Naive thymus-derived CD4-positive, alpha-beta T cell (primary cell): ENCODE results near the gene SH3TC1. TPM values are rescaled to one million over a fixed set of nuclear protein-coding genes. Genes with fewer than 3 reads are reported as not detected.

Source experiments
- ATAC-seq: fragments of 150-1000 bp; cut with Tn5 transposase; 2 replicates; pipeline ENCODE4 v1.10.0; 2021; ENCODE audit warnings: mild to moderate bottlenecking, moderate library complexity
- CTCF ChIA-PET: fragments of 350-600 bp; sonication (Branson Sonifier 250); formaldehyde crosslinking; loops from one replicate; lab custom pipeline; 2021; ENCODE audit warnings: antibody characterized with exemption; lab: Charles Lee
- POLR2A ChIA-PET: fragments of 350-600 bp; sonication (Branson Sonifier 250); formaldehyde crosslinking; loops from one replicate; lab custom pipeline; 2021; ENCODE audit warnings: antibody characterized with exemption, inconsistent platforms; lab: Charles Lee
- DNase-seq, 9 donors: peaks; one replicate each; pipeline versions ENCODE4 v3.0.0 to v3.0.0-alpha.2; 2020 to 2022; ENCODE audit warnings: mixed read lengths in 1 of 9
- H3K27ac ChIP-seq: one replicate; pipeline ENCODE4 v1.7.0; 2013; ENCODE audit warnings: mild to moderate bottlenecking, low read depth, low read length, moderate library complexity
- H3K27me3 ChIP-seq, 2 donors: one replicate each; pipeline ENCODE4 v1.7.0; 2013; ENCODE audit warnings: low read length in 2 of 2, mild to moderate bottlenecking in 2 of 2, moderate library complexity in 2 of 2; ENCODE audit not compliant: control insufficient read depth in 2 of 2, insufficient read depth in 2 of 2
- H3K36me3 ChIP-seq, 3 experiments: 1 replicate in 2 of 3; 2 replicates in 1 of 3; pipeline ENCODE4 v1.7.0; 2013; ENCODE audit warnings: low read length in 3 of 3, mild to moderate bottlenecking in 3 of 3, moderate library complexity in 1 of 3; ENCODE audit not compliant: insufficient read depth in 3 of 3, control insufficient read depth in 2 of 3
- H3K4me1 ChIP-seq, 2 donors: one replicate each; pipeline ENCODE4 v1.7.0; 2013; ENCODE audit warnings: low read length in 2 of 2, mild to moderate bottlenecking in 2 of 2, moderate library complexity in 1 of 2; ENCODE audit not compliant: control insufficient read depth in 2 of 2, insufficient read depth in 2 of 2
- H3K4me3 ChIP-seq: 2 replicates; pipeline ENCODE4 v1.7.0; 2013; ENCODE audit warnings: mild to moderate bottlenecking, low read length
- H3K9me3 ChIP-seq, 3 experiments: 1 replicate in 2 of 3; 2 replicates in 1 of 3; pipeline ENCODE4 v1.7.0; 2013; ENCODE audit warnings: low read length in 3 of 3; ENCODE audit not compliant: control insufficient read depth in 2 of 3
- H3K27ac Mint-ChIP-seq, 9 donors: one replicate each; pipeline ENCODE4 v1.8.0; 2020 to 2022; ENCODE audit warnings: mixed read lengths in 9 of 9, mild to moderate bottlenecking in 8 of 9, moderate library complexity in 5 of 9, inconsistent platforms in 2 of 9
- H3K27me3 Mint-ChIP-seq, 5 donors: one replicate each; pipeline ENCODE4 v1.8.0; 2021 to 2022; ENCODE audit warnings: mixed read lengths in 5 of 5, mild to moderate bottlenecking in 1 of 5
- H3K36me3 Mint-ChIP-seq, 5 donors: one replicate each; pipeline ENCODE4 v1.8.0; 2020 to 2022; ENCODE audit warnings: mixed read lengths in 5 of 5, mild to moderate bottlenecking in 3 of 5, inconsistent platforms in 1 of 5
- H3K4me1 Mint-ChIP-seq, 7 donors: one replicate each; pipeline ENCODE4 v1.8.0; 2020 to 2022; ENCODE audit warnings: mixed read lengths in 7 of 7, mild to moderate bottlenecking in 3 of 7, inconsistent platforms in 1 of 7
- H3K4me3 Mint-ChIP-seq, 10 donors: one replicate each; pipeline ENCODE4 v1.8.0; 2020 to 2022; ENCODE audit warnings: mild to moderate bottlenecking in 10 of 10, mixed read lengths in 10 of 10, moderate library complexity in 6 of 10, inconsistent platforms in 2 of 10
- H3K9me3 Mint-ChIP-seq, 11 donors: one replicate each; pipeline ENCODE4 v1.8.0; 2020 to 2022; ENCODE audit warnings: mixed read lengths in 11 of 11, mild to moderate bottlenecking in 4 of 11, inconsistent platforms in 1 of 11, moderate library complexity in 1 of 11
- intact Hi-C, 2 donors: fragments of 100-400 bp; cut with micrococcal nuclease; formaldehyde crosslinking; loops; one replicate each; pipeline ENCODE4 v1.15.1; 2023
- polyA plus RNA-seq, 2 donors: library from polyadenylated mRNA; unstranded; fragments of 300-500 nt; fragmentation: Illumina TruSeq; gene quantifications; one replicate each; pipeline ENCODE4 v1.2.3, GENCODE V29; 2021
- total RNA-seq, 6 experiments: library from RNA in 5 of 6; stranded (reverse) in 5 of 6; gene quantifications; 1 replicate in 5 of 6; 2 replicates in 1 of 6; pipeline ENCODE4 v1.2.3 and lab custom pipeline; 2021 to 2026

The SH3TC1 gene
- total and polyA plus RNA-seq, 7 experiments from 2014 or later, result 6.5 to 120 (median 34.9) TPM

- CTCF ChIA-PET, result no interaction called here
- Mint-ChIP-seq H3K36me3 (peaks cover 0 to 7% (median 3%) of the 10 kb centered on the region in 5 donors), H3K4me1 (peaks cover 22 to 50% (median 46%) of the 10 kb centered on the region in 7 donors), H3K4me3 (no peak overlapping the region), H3K27me3 (no peaks in the 10 kb centered on the region), H3K9me3 (no peaks in the 10 kb centered on the region), H3K27ac (peak overlapping the region in 2 of 9 donors; percentile 5 to 36)
- DNase-seq (no peak), ATAC-seq (no peak)
- no peak overlapping the region for H3K4me3 ChIP-seq
- no peaks in the 10 kb centered on the region for H3K27me3 ChIP-seq
- H3K27ac ChIP-seq, result no peak overlapping the region
- intact Hi-C loops, result no loop called here
- POLR2A ChIA-PET, result no interaction called here
- H3K36me3 ChIP-seq, result peaks cover 0 to 36% (median 0%) of the 10 kb centered on the region in 3 experiments
- no peaks in the 10 kb centered on the region for H3K9me3 ChIP-seq
- H3K4me1 ChIP-seq, result peaks cover 16 to 20% of the 10 kb centered on the region in 2 donors
Observed at GRCh38 chr4:8203817-8204216, 4.7 kb downstream of the SH3TC1 start.

- Histone ChIP-seq H3K27ac (no peak overlapping the region), H3K27me3 (no peaks in the 10 kb centered on the region), H3K4me3 (no peak overlapping the region), H3K9me3 (no peaks in the 10 kb centered on the region), H3K36me3 (peaks cover 0 to 41% (median 0%) of the 10 kb centered on the region in 3 experiments), H3K4me1 (peaks cover 14 to 19% of the 10 kb centered on the region in 2 donors)
- H3K4me1 Mint-ChIP-seq, result peaks cover 20 to 54% (median 41%) of the 10 kb centered on the region in 7 donors
- H3K36me3 Mint-ChIP-seq, result peaks cover 0 to 7% (median 3%) of the 10 kb centered on the region in 5 donors
- no peak overlapping the region for H3K4me3 Mint-ChIP-seq
- POLR2A ChIA-PET, result no interaction called here
- no peaks in the 10 kb centered on the region for H3K27me3 Mint-ChIP-seq
- ATAC-seq (no peak), DNase-seq (no peak)
- H3K9me3 Mint-ChIP-seq, result no peaks in the 10 kb centered on the region
- intact Hi-C loops, result no loop called here
- CTCF ChIA-PET, result no interaction called here
- no peak overlapping the region for H3K27ac Mint-ChIP-seq
Observed at GRCh38 chr4:8204576-8205227, 5.6 kb downstream of the SH3TC1 start.

- H3K4me1 Mint-ChIP-seq, result peaks cover 20 to 49% (median 36%) of the 10 kb centered on the region in 7 donors
- CTCF ChIA-PET, result no interaction called here
- no peaks in the 10 kb centered on the region for H3K27me3 Mint-ChIP-seq
- H3K27me3 ChIP-seq, result no peaks in the 10 kb centered on the region
- H3K36me3 Mint-ChIP-seq, result peaks cover 0 to 7% (median 3%) of the 10 kb centered on the region in 5 donors
- intact Hi-C loops, result no loop called here
- DNase-seq (no peak), ATAC-seq (peak; percentile 40)
- no peaks in the 10 kb centered on the region for H3K9me3 ChIP-seq
- POLR2A ChIA-PET, result no interaction called here
- H3K4me1 ChIP-seq, result peaks cover 12 to 19% of the 10 kb centered on the region in 2 donors
- H3K36me3 ChIP-seq, result peaks cover 0 to 44% (median 0%) of the 10 kb centered on the region in 3 experiments
- no peak overlapping the region for H3K4me3 ChIP-seq
- H3K4me3 Mint-ChIP-seq, result no peak overlapping the region
- H3K9me3 Mint-ChIP-seq, result no peaks in the 10 kb centered on the region
- H3K27ac ChIP-seq, result no peak overlapping the region
- no peak overlapping the region for H3K27ac Mint-ChIP-seq
Observed at GRCh38 chr4:8205241-8205707, 6.2 kb downstream of the SH3TC1 start.

GRCh38 chr4:8205749-8206611, 6.9 kb downstream of the SH3TC1 start:
- DNase-seq, result no peak
- peak overlapping the region in 3 of 9 donors; percentile 12 to 51 (median 43) for H3K27ac Mint-ChIP-seq
- ChIA-PET CTCF (no interaction called here), POLR2A (interaction anchor here (1.1 kb wide), 1 partner anchor 8 kb away, joined by 4 read pairs; no protein-coding TSS in a partner anchor)
- Histone ChIP-seq H3K27ac (no peak overlapping the region), H3K4me3 (no peak overlapping the region), H3K27me3 (no peaks in the 10 kb centered on the region), H3K4me1 (peaks cover 5 to 14% of the 10 kb centered on the region in 2 donors), H3K9me3 (no peaks in the 10 kb centered on the region), H3K36me3 (peaks cover 0 to 44% (median 0%) of the 10 kb centered on the region in 3 experiments)
- H3K4me1 Mint-ChIP-seq, result peaks cover 13 to 42% (median 29%) of the 10 kb centered on the region in 7 donors
- H3K36me3 Mint-ChIP-seq, result peaks cover 0 to 7% (median 3%) of the 10 kb centered on the region in 5 donors
- no peak overlapping the region for H3K4me3 Mint-ChIP-seq
- intact Hi-C loops, result no loop called here
- H3K27me3 Mint-ChIP-seq, result no peaks in the 10 kb centered on the region
- ATAC-seq, result peak; percentile 29
- H3K9me3 Mint-ChIP-seq, result no peaks in the 10 kb centered on the region

GRCh38 chr4:8207314-8207713, 8.2 kb downstream of the SH3TC1 start:
- H3K4me3 Mint-ChIP-seq, result no peak overlapping the region
- peaks cover 0 to 7% (median 3%) of the 10 kb centered on the region in 5 donors for H3K36me3 Mint-ChIP-seq
- H3K4me1 Mint-ChIP-seq, result peaks cover 3 to 29% (median 17%) of the 10 kb centered on the region in 7 donors
- intact Hi-C loops, result no loop called here
- H3K9me3 Mint-ChIP-seq, result no peaks in the 10 kb centered on the region
- H3K27me3 ChIP-seq, result no peaks in the 10 kb centered on the region
- H3K27me3 Mint-ChIP-seq, result no peaks in the 10 kb centered on the region
- DNase-seq (no peak), ATAC-seq (peak; percentile 51)
- POLR2A ChIA-PET, result interaction anchor here (1.1 kb wide), 1 partner anchor 9 kb away, joined by 4 read pairs; no protein-coding TSS in a partner anchor
- no peak overlapping the region for H3K4me3 ChIP-seq
- H3K27ac ChIP-seq, result no peak overlapping the region
- no peaks in the 10 kb centered on the region for H3K9me3 ChIP-seq
- peaks cover 0 to under 1% of the 10 kb centered on the region in 2 donors for H3K4me1 ChIP-seq
- peaks cover 0 to 45% (median 0%) of the 10 kb centered on the region in 3 experiments for H3K36me3 ChIP-seq
- CTCF ChIA-PET, result no interaction called here
- H3K27ac Mint-ChIP-seq, result peak overlapping the region in 2 of 9 donors; percentile 21 to 63

- ChIA-PET POLR2A (no interaction called here), CTCF (no interaction called here)
- peaks cover 0 to 10% (median 4%) of the 10 kb centered on the region in 5 donors for H3K36me3 Mint-ChIP-seq
- H3K4me3 ChIP-seq, result no peak overlapping the region
- DNase-seq, result no peak
- H3K27ac Mint-ChIP-seq, result no peak overlapping the region
- H3K36me3 ChIP-seq, result peaks cover 0 to 56% (median 0%) of the 10 kb centered on the region in 3 experiments
- H3K27me3 Mint-ChIP-seq, result no peaks in the 10 kb centered on the region
- H3K4me3 Mint-ChIP-seq, result no peak overlapping the region
- H3K27me3 ChIP-seq, result no peaks in the 10 kb centered on the region
- intact Hi-C loops, result no loop called here
- no peak overlapping the region for H3K27ac ChIP-seq
- no peak for ATAC-seq
- no peaks in the 10 kb centered on the region for H3K4me1 ChIP-seq
- H3K9me3 Mint-ChIP-seq, result no peaks in the 10 kb centered on the region
- H3K4me1 Mint-ChIP-seq, result peaks cover 0 to 22% (median 14%) of the 10 kb centered on the region in 7 donors
- H3K9me3 ChIP-seq, result no peaks in the 10 kb centered on the region
Observed at GRCh38 chr4:8208565-8208964, 9.5 kb downstream of the SH3TC1 start.
